CD14-positive monocyte (primary cell): ENCODE results near the gene NTM. TPM values are rescaled to one million over a fixed set of nuclear protein-coding genes. Genes with fewer than 3 reads are reported as not detected.
"Not testable (repeated sequence)": the region's sequence is repeated elsewhere in the genome, so short reads cannot be mapped to it uniquely, and the experiment has no call there.

Experiments
- DNase-seq, 3 donors: peaks; one replicate each; pipeline ENCODE4 v3.0.0-alpha.2; 2011 to 2022
- H2AFZ ChIP-seq: 2 replicates; pipeline ENCODE4 v1.6.0; 2012; ENCODE audit warnings: mild to moderate bottlenecking, low read depth, low read length, inconsistent platforms; ENCODE audit not compliant: insufficient read depth, poor library complexity, severe bottlenecking
- H3K27ac ChIP-seq, 2 donors: 1 replicate in 1 of 2; 2 replicates in 1 of 2; pipeline ENCODE4 v1.5.1; 2012 to 2013; ENCODE audit warnings: low read length in 2 of 2, control low read depth in 1 of 2, inconsistent platforms in 1 of 2, low read depth in 1 of 2, mild to moderate bottlenecking in 1 of 2
- H3K27me3 ChIP-seq, 2 donors: one replicate each; pipeline versions ENCODE4 v1.6.0 to v1.6.1; 2011 to 2013; ENCODE audit warnings: low read length in 2 of 2; ENCODE audit not compliant: control insufficient read depth in 2 of 2, insufficient read depth in 2 of 2
- H3K36me3 ChIP-seq, 2 donors: replicated peaks in 1 of 2; 1 replicate in 1 of 2; 2 replicates in 1 of 2; pipeline versions ENCODE4 v1.5.1 to v1.6.1; 2012 to 2013; ENCODE audit warnings: low read length in 2 of 2, control low read depth in 1 of 2, inconsistent platforms in 1 of 2, mild to moderate bottlenecking in 1 of 2; ENCODE audit not compliant: insufficient read depth in 2 of 2, control insufficient read depth in 1 of 2
- H3K4me1 ChIP-seq, 2 donors: 1 replicate in 1 of 2; 2 replicates in 1 of 2; pipeline versions ENCODE4 v1.5.1 to v1.6.1; 2012 to 2013; ENCODE audit warnings: low read length in 2 of 2, control low read depth in 1 of 2, inconsistent platforms in 1 of 2, mild to moderate bottlenecking in 1 of 2, moderate library complexity in 1 of 2; ENCODE audit not compliant: insufficient read depth in 2 of 2, control insufficient read depth in 1 of 2
- H3K4me2 ChIP-seq: replicated peaks from 2 replicates; pipeline ENCODE3; 2012; ENCODE audit warnings: low read length, moderate library complexity, mild to moderate bottlenecking; ENCODE audit not compliant: poor library complexity, severe bottlenecking; ENCODE audit errors: extremely low read depth
- H3K4me3 ChIP-seq, 3 experiments: fragments of 200-600 bp in 1 of 3; sonication (generic) in 1 of 3; replicated peaks in 1 of 3; 1 replicate in 2 of 3; 2 replicates in 1 of 3; pipeline ENCODE4 v1.5.1; 2011 to 2013; ENCODE audit warnings: low read length in 3 of 3, mild to moderate bottlenecking in 3 of 3, control low read depth in 2 of 3, low read depth in 2 of 3, inconsistent platforms in 1 of 3, moderate library complexity in 1 of 3
- H3K79me2 ChIP-seq: 2 replicates; pipeline ENCODE4 v1.6.0; 2012; ENCODE audit warnings: mild to moderate bottlenecking, control low read depth, inconsistent platforms, low read length, moderate library complexity; ENCODE audit not compliant: insufficient read depth
- H3K9ac ChIP-seq: 2 replicates; pipeline ENCODE4 v1.6.0; 2017; ENCODE audit warnings: low read length, mild to moderate bottlenecking; ENCODE audit not compliant: insufficient read depth, poor library complexity, severe bottlenecking
- H3K9me3 ChIP-seq, 2 donors: replicated peaks in 1 of 2; 1 replicate in 1 of 2; 2 replicates in 1 of 2; pipeline versions ENCODE4 v1.5.1 to v1.6.1; 2012 to 2013; ENCODE audit warnings: low read length in 2 of 2, control low read depth in 1 of 2; ENCODE audit not compliant: control insufficient read depth in 1 of 2, insufficient read depth in 1 of 2
- H4K20me1 ChIP-seq: 2 replicates; pipeline ENCODE4 v1.6.0; 2012; ENCODE audit warnings: mild to moderate bottlenecking, low read length, control low read depth, moderate library complexity; ENCODE audit not compliant: insufficient read depth
- H3K27ac Mint-ChIP-seq, 7 donors: one replicate each; pipeline ENCODE4 v1.8.0; 2020; ENCODE audit warnings: mild to moderate bottlenecking in 7 of 7, mixed read lengths in 7 of 7, moderate library complexity in 6 of 7, inconsistent platforms in 2 of 7
- H3K27me3 Mint-ChIP-seq, 3 donors: one replicate each; pipeline ENCODE4 v1.8.0; 2021 to 2022; ENCODE audit warnings: low read depth in 3 of 3, mild to moderate bottlenecking in 3 of 3, mixed read lengths in 3 of 3, moderate library complexity in 3 of 3, inconsistent platforms in 1 of 3
- H3K36me3 Mint-ChIP-seq, 2 donors: one replicate each; pipeline ENCODE4 v1.8.0; 2020; ENCODE audit warnings: mixed read lengths in 2 of 2, inconsistent platforms in 1 of 2, mild to moderate bottlenecking in 1 of 2
- H3K4me1 Mint-ChIP-seq: one replicate; pipeline ENCODE4 v1.8.0; 2020; ENCODE audit warnings: mild to moderate bottlenecking, mixed read lengths
- H3K4me3 Mint-ChIP-seq, 2 donors: one replicate each; pipeline ENCODE4 v1.8.0; 2020; ENCODE audit warnings: mild to moderate bottlenecking in 2 of 2, mixed read lengths in 2 of 2, moderate library complexity in 1 of 2
- H3K9me3 Mint-ChIP-seq, 7 donors: one replicate each; pipeline ENCODE4 v1.8.0; 2020 to 2022; ENCODE audit warnings: mixed read lengths in 7 of 7, mild to moderate bottlenecking in 6 of 7, moderate library complexity in 6 of 7, inconsistent platforms in 2 of 7
- WGBS: methylation state at CpG from one replicate; pipeline ENCODE4 v1.1.5; 2013; ENCODE audit warnings: missing lambda C conversion rate; ENCODE audit not compliant: insufficient coverage; 5-methylcytosine and 5-hydroxymethylcytosine counted together
- intact Hi-C, 2 donors: fragments of 100-400 bp; cut with micrococcal nuclease; formaldehyde crosslinking; loops; one replicate each; pipeline versions ENCODE4 v1.15.0 to v1.15.1; 2023
- polyA plus RNA-seq, 3 donors: library from polyadenylated mRNA; depleted of rRNA in 1 of 3; unstranded in 2 of 3; stranded (reverse) in 1 of 3; fragments of 300-500 nt in 2 of 3; fragments of >200 nt in 1 of 3; fragmentation: Illumina TruSeq in 2 of 3; gene quantifications; 1 replicate in 2 of 3; 2 replicates in 1 of 3; pipeline ENCODE4 v1.2.3, GENCODE V29; 2012 to 2021
- TF ChIP-seq, protein P1 (sequence below): fragments of 200-600 bp; IDR thresholded peaks from one replicate; pipeline ENCODE4 v1.8.0; 2022; ENCODE audit warnings: antibody characterized with exemption, mild to moderate bottlenecking

Gene NTM
- polyA plus RNA-seq, 3 donors, result not detected

DNA sequence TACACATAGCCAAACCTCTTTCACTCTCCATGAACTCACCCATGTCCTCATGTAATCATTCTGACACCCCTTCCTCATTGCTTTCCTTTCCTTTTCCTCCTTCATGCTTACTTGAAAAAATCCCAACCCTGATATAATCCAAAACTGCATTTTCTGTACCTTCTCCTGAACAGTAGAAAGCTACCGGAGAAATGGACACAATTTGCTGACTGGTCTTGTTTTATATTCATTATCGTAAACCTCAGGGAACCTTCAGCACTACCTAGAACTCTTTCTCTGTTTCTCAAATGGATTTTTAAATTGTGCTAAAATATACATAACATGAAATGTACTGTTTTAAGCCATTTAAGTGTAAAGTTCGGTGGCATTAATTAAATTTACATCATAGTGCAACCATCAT, 996.9 kb downstream of the NTM start:
- intact Hi-C loops, result no loop called here
- Histone ChIP-seq H3K79me2 (no peaks in the 10 kb centered on the region), H3K9ac (no peak overlapping the region), H3K9me3 (no peaks in the 10 kb centered on the region), H4K20me1 (no peaks in the 10 kb centered on the region), H3K4me3 (no peak overlapping the region), H3K4me1 (no peaks in the 10 kb centered on the region), H3K4me2 (no peak overlapping the region), H3K36me3 (no peaks in the 10 kb centered on the region), H3K27me3 (no peaks in the 10 kb centered on the region), H2AFZ (no peak overlapping the region), H3K27ac (no peak overlapping the region)
- H3K9me3 Mint-ChIP-seq, result peaks cover 0 to 2% (median 2%) of the 10 kb centered on the region in 7 donors
- 100% methylated on average over 1 of the region's 3 CpGs for WGBS
- H3K4me1 Mint-ChIP-seq, result no peaks in the 10 kb centered on the region
- H3K36me3 Mint-ChIP-seq, result no peaks in the 10 kb centered on the region
- no peak overlapping the region for H3K4me3 Mint-ChIP-seq
- TF ChIP-seq, protein P1, sequence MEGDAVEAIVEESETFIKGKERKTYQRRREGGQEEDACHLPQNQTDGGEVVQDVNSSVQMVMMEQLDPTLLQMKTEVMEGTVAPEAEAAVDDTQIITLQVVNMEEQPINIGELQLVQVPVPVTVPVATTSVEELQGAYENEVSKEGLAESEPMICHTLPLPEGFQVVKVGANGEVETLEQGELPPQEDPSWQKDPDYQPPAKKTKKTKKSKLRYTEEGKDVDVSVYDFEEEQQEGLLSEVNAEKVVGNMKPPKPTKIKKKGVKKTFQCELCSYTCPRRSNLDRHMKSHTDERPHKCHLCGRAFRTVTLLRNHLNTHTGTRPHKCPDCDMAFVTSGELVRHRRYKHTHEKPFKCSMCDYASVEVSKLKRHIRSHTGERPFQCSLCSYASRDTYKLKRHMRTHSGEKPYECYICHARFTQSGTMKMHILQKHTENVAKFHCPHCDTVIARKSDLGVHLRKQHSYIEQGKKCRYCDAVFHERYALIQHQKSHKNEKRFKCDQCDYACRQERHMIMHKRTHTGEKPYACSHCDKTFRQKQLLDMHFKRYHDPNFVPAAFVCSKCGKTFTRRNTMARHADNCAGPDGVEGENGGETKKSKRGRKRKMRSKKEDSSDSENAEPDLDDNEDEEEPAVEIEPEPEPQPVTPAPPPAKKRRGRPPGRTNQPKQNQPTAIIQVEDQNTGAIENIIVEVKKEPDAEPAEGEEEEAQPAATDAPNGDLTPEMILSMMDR, result no peak
- no peak overlapping the region for H3K27ac Mint-ChIP-seq
- H3K27me3 Mint-ChIP-seq, result no peaks in the 10 kb centered on the region
- DNase-seq, result no peak

DNA sequence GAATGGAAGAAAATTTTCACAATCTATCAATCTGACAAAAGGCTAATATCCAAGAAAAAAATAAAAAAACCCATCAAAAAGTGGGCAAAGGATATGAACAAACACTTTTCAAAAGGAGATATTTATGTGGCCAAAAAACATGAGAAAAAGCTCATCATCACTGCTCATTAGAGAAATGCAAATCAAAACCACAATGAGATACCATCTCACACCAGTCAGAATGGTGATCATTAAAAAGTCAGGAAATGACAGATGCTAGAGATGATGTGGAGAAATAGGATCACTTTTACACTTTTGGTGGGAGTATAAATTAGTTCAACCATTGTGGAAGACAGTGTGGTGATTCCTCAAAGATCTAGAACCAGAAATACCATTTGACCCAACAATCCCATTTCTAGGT, 999.7 kb downstream of the NTM start:
- H3K4me3 ChIP-seq, H3K4me1 ChIP-seq, H3K27ac ChIP-seq, H3K9me3 ChIP-seq, H2AFZ ChIP-seq, H3K27ac Mint-ChIP-seq, H3K79me2 ChIP-seq, H3K4me3 Mint-ChIP-seq, H3K36me3 ChIP-seq, H3K9ac ChIP-seq, H3K27me3 Mint-ChIP-seq, H3K27me3 ChIP-seq, H3K4me1 Mint-ChIP-seq, H3K36me3 Mint-ChIP-seq, DNase-seq, H3K9me3 Mint-ChIP-seq, H4K20me1 ChIP-seq, intact Hi-C loops, H3K4me2 ChIP-seq: not testable (repeated sequence)
